Anterior cingulate cortex (tissue), 58 donors: ENCODE results near the gene IMP4.

Experiments
- DNase-seq, 58 donors: peaks; one replicate each; lab custom pipeline; 2025; lab: John Stamatoyannopoulos, UW

The IMP4 gene

GRCh38 chr2:130391872-130392670, 49.4 kb downstream of the IMP4 start:
- DNase-seq, result peak in 9 of 58 donors; percentile 27 to 60 (median 47)

GRCh38 chr2:130393318-130393910, 50.7 kb downstream of the IMP4 start:
- DNase-seq, result no peak
